GM18498 (cell line): ENCODE measurements around the gene FAM53B.

Experiments used
- ATAC-seq: cut with Tn5 transposase; IDR thresholded peaks from one replicate; pipeline ENCODE4 v1.9.1; 2021; ENCODE audit warnings: mild to moderate bottlenecking, moderate library complexity; ENCODE audit not compliant: unreplicated experiment

The FAM53B gene

GRCh38 chr10:124602646-124603365 lies 141.4 kb downstream of the FAM53B start:
- ATAC-seq, result no peak

DNA sequence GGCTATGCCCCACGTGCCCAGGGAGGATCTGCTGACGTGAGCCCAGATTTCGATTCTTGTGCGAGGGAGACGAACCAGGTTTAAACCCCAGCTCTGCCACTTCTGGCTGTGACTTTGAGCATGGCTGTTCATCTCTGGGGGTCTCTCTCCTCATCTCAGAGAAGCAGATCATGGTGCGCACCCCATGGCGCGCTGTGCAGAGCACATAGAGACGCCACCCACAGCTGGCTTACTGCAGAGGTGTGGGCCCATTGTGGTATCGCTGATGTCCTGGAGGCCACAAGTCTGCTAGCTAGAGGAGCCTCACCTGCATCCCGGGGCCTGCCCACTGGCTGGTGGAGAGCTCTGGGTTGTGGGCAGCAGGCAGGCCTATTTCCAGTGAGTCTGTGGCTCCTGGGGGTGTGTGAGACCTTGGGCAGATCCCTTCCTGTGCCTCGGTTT lies 142.0 kb downstream of the FAM53B start:
- no peak for ATAC-seq

DNA sequence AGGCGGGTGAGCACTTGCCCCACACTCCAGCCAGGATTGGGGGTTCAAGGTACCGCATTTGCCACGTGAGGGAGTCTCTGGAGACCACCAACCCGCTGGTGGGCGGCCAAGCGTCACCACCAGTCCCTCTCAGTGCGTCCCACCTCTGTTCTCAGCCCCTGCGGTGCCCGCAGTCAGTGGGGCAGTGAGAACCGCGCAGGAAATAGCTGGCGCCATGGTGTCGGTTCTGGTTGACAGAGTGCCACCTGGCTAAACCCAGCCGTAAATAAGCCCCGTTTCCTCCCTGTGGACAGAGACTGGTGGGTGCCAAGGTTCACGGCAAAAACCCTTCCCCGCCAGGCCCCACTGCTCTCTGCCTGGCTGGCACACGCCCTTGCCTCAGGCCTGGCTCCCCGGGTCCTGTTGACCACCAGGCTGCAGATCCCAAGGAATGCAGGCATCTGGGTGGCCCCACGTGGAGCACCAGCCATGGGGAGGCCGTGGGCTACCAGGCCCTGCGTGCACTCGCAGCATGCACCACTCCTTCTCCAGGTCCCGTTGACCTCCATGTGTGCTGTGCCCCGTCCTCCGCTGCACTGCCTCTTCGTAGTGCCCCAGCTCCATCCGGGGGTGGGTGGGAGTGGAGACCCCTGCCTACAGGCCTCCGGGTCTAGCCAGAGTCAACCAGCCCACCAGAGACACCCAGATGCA lies 142.6 kb downstream of the FAM53B start:
- ATAC-seq, result peak; percentile 71

GRCh38 chr10:124601016-124601415 lies 143.2 kb downstream of the FAM53B start:
- no peak for ATAC-seq

DNA sequence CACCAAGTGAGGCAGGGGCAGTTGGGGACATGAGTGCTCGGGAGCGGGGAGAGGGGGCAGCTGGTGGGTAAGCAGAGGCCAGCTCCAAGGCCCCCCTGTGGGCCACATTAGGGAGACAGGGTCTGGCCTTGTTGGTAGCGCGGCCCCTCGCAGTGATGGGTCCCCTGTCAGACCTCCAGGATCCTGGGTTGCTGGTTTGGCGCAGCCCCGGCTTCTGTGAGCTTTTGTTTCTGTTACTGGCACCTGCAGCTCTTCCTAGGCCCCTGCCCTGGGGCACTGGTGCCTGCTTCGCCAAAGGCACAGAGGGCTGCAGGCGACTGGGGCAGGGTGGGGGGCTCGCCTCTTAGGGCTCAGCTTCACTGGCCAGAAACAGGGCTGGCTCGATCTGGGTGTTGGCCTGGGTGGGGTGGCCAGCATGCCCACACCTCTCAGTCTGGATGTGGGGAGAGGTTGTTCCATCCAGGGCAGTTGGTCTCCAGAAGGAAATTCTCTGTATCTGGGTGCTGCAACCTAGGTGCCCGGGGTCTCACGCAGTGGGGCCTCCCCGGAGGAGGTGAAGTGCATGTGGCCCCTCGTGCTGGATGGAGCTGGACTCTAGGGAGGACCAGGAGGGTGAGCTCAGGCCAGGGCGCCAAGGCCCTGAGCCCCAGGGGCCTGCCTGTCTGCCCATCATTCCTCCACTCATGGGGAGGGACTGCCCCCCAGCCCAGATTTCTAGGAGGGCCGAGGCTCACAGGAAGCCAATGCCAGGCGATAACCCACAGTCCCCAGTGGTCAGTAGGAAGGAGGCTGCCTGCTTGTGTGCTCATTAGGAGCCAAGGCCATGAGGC lies 143.9 kb downstream of the FAM53B start:
- ATAC-seq, result no peak

DNA sequence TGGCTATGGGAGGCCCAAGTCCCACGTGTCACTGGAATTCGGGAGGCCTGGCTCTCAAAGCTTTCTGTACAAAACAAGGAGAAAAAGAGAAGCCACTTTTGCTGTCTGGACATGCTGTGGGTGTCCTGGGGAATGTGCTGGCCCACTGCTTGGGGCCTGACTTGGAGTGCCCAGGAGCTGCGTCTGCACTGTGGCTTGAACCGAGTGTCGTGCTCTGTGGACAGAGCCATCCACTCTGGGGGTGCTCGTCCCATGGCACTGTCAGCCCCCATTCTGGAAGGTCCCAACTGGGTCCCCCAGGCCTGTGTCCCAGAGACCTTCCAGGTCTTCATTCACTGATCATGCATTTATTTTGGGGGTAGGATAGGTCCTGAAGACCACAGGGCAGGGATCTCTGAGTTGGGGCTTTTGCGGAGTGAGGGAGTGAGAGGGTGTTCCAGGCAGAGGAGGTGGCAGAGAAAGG lies 144.6 kb downstream of the FAM53B start:
- ATAC-seq, result no peak

DNA sequence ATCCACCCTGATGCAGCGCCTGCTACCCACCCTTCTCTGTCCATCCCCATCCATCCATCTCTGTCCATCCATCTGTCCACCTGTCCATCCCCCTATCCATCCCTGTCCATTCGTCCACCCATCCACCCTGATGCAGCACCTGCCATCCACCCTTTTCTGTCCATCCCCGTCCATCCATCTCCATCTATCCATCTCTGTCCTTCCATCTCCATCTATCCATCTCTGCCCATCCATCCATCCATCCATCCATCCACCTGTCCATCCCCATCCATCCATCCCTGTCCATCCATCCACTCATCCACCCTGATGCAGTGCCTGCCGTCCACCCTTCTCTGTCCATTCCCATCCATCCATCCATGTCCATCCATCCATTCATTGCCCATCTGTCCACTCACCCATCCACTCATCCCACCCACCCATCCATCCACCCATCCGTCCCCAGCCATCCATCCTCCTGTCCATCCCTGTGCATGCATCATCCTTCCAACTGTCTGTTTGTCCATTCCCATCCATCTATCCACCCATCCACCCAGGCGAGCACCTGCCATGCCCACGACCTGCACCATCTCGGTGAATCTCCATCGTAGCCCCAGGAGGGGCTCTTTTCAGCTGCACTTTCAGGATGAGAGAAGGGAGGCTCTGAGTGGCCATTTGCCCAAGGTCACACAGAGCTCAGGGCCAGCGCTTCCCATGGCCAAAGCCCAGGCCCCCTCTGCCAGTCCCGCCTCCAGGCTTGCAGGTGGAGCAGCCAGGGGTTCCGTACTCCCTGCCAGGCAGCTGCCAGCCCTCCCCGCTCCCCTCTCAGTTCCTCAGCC lies 145.2 kb downstream of the FAM53B start:
- no peak for ATAC-seq

DNA sequence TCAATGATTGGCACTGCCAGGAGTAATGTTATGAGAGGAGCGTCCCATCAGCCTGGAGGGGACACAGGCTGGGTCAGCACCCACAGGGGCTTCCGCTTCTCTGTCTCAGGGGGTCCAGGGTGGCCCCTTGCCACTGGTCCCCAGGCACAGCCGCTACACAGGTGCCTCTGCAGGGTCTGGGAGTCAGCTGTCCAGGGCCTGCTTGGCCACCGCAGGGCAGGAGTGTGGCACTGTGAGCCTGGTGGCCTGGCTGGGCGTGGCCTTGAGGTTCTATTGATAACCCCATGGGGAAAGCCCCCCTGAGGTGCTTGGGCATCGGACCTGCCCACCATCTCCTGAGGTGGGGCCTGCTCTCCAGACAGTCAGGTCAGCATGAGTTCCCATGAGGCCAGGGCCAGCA lies 146.0 kb downstream of the FAM53B start:
- no peak for ATAC-seq

DNA sequence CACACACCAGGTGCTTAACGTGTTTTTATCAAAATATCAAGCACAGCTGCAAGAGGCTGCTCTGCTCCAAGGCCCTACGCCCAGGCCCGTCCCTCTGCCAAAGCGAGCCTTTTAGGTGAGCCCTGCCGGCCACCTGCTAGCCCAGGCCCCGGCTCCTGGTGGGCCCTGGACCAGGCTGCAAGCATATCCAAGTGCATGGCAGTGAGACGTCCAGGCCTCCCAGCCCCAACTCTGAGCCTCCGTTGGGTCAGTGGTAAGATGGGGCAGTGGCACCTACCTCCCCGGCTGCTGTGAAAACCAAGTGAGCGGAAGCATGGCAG lies 146.4 kb downstream of the FAM53B start:
- ATAC-seq, result no peak

- no peak for ATAC-seq
Observed at GRCh38 chr10:124596962-124597845, 147.0 kb downstream of the FAM53B start.

GRCh38 chr10:124596116-124596785 lies 147.9 kb downstream of the FAM53B start:
- ATAC-seq, result no peak

DNA sequence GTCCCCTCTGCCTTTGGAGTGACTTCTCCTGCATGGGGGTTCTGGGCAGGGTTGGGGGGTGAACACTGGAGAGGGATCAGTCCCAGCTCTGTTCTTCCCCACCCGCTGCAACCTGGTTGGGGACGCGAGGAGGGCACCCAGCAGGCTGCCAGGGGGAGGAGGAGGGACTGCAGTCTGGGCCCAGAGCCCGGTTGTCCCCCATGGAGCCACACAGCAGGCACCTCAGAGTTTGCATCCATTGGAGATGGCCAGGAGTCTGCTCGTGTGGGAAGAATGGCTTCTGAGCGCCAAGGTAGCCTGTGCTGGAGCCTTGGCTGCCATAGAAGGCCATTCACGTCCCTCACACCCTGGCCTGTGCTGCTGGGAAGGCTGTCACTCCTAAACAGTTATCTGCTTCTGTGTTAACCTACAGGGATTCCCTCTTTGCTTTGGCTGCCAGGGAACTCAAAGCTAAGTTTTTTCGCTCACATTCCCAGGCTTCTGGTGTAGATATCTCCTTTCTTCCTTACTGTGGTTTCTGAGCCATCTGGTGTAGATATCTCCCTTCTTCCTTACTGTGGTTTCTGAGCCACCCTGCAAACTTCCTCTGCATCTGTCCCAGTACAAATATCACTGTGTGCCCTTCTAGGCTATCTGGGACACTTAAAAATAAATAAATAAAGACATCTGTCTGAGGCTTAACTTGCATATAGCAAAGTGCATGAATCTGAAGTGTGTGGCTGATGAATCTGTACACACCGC lies 148.9 kb downstream of the FAM53B start:
- ATAC-seq, result no peak

DNA sequence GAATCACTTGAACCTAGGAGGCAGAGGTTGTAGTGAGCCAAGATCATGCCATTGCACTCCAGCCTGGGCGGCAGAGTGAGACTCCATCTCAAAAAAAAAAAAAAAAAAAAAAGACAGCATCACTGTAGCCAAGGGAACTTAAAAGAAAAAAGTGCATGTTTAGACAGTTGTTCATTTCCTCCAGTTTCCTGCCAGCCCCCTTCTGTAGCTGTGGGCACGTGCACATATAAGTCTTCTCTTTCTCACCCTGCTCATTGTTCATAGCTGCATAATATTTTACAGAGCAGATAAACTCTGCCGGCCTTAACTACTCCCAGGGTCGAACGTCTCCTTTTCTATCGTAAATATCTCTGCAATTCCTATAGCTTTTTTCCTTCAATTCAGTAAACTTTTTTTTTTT lies 149.9 kb downstream of the FAM53B start:
- no peak for ATAC-seq

DNA sequence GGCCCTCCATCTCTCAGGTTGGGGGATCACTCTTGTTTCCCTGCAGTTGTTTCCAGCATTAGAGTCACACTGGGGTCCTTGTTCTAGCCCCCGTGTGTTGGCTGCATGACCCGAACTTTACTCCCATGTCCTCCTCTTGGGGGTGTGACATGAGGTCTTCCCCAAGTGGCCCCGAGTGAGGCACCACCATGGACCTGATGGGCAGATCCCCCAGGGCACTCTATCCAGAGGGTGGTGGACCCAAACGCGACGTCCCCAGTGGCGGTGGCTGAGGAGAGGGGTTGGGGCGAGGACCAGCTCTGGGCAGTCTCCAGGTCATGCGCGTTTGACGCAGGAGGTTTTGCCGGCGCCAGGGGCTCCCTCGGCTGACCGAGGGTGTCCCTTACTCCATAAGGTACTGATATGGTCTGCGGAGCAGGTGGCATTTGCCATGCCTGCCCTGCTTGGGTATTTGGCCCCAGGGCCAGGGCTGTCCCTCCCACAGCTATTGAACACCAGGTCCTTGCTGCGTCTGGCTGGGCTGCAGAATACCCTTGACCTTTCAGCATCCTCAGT lies 150.7 kb downstream of the FAM53B start:
- ATAC-seq, result no peak

DNA sequence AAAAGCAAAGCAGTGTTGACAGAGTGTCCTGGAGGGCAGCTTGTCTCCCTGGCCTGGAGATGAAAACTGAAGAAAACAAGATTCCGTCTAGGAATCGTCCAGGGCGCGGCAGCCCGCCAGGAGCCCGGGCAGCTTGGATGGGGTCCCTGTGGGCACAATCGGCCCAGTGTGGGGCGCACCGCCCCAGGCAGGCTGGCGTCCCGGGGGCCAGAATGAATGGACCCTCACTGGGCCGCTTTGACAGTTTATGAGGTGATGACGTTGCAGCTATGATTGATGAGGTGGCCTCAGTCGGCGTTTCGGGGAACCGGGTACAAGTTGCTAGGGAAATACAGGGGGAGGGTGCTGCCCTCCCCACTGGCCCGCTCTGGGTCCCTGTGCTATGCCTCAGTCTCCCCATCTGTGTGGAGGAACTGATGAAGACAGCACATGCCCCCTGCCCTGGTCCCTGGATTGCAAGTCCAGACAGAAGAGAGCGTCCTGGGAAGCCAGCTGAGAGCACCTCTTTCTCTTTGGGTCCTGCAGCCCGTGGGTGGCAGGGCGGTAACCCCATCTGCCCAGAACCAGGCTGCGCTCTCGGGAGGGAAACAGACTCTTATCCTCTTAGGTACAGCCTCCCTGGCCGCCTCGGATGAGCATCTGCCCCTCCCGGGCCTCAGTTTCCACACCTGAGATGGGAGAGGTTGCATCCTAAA lies 151.3 kb downstream of the FAM53B start:
- no peak for ATAC-seq

- ATAC-seq, result no peak
Observed at GRCh38 chr10:124592101-124592500, 152.1 kb downstream of the FAM53B start.

- ATAC-seq, result no peak
Observed at GRCh38 chr10:124591123-124591495, 153.1 kb downstream of the FAM53B start.
